Dedifferentiated amniotic fluid mesenchymal stem cell (primary cell): ENCODE results near the gene FOXA1.

Experiments
- DNase-seq: peaks from one replicate; pipeline ENCODE4 v3.0.0-alpha.2; 2016; ENCODE audit errors: extremely low spot score

The FOXA1 gene

DNA sequence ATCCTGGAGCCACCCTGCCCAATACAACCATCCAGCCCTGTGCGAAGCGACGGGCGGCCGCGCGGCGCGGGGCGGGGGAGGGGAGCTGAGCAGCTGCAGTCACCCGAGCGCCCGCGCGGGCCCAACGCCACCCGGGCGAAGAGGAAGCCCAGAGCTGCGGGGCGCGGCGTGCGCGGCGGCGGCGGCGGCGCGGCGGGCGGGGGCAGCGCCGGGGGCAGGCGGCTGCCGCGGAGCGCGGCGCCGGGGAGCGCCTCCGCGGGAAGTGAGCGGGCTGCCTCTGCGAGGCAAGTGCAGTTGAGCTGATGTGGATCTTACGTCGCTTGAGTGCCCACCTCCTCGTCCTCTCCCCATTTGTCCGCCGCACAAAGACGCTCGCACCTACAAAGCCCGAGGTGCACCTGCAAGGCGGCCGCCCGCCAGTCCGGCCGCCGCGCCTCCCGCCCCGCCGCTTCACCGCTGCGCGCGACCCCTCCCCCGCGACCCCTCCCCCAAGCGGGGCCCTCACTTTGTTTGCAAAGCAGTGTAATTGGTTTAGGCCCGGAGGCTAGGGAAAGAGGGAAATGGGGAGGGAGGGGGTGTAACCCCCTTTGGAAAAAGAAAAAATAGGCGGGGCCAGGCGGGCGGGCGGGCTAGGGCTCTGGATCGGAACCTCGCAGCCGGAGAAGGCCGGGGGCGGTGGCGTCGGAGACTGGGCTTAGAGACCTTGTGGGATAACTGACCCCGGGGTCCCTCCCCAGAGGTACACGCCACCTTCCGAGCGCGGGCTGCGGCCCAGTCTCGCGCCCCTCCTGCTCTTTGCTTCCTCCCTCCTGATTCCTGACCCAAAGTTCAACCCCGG is at the start of gene FOXA1, which contains the start of gene TTC6:
Gene FOXA1 (minus strand): TSS at position 279 of the 838 bp plus-strand sequence. CDS start 277 bp downstream, at position 2.
Gene TTC6 (plus strand): TSS at position 659 of the 838 bp plus-strand sequence. CDS start 26,436 bp downstream, outside the sequence.
- no peak for DNase-seq

DNA sequence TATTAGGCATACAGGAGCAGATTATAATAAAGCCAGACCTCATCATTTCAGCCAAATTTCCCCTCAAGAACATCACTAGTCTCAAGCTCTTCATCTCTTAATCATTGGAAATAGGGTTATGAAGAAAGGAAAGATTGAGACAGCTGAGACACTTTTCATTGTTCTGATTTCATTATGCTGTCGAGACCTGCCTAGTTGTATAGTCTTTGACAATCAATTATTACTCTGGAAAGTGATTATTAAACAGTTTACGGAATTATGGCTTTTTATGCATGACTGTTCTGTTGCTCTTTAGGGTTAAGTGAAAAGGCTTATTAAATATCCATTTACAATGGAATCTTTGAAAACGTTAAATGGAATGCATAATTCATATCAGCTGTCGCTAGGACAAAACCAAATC is 48.7 kb upstream of the FOXA1 start:
- DNase-seq, result no peak

DNA sequence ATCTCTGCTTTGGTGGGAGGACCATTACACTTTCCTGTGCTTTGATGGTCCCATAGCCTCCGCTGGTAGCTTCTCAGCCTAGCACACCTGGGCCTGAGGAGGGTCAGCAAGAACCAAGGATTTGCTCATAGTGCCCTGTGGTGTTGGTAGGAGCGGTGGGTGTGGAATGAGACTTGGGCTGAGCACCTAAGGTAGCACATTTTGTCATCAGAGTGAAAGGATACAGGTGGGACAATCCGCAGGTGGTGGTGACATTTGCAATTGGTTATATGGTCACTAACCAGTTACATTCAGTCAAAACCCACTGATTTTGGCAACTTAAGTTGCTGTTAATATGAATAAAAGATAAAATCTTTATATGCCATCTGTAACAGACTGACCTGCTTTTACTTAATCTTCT is 47.1 kb upstream of the FOXA1 start:
- DNase-seq, result no peak

- DNase-seq, result no peak
These were observed 46.1 kb upstream of the FOXA1 start for GRCh38 chr14:37641117-37641516.

DNA sequence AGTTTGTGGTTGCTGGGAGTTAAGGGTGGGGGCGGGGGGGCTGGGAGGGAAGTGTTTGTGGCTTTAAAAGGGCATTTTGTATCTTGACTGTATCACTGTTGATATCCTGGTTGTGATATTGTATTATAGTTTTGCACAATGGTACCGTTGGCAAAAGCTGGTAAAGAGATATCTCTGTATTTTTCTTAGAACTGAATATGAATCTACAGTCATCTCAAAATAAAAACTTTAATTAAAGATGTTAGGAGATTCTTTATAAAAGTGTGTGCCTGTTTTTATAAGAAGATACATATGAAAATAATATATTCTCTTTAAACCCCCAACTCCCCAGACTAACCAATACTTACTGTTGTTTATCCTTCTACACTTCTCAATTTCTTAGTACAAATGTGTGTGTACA is 43.5 kb upstream of the FOXA1 start:
- no peak for DNase-seq

DNA sequence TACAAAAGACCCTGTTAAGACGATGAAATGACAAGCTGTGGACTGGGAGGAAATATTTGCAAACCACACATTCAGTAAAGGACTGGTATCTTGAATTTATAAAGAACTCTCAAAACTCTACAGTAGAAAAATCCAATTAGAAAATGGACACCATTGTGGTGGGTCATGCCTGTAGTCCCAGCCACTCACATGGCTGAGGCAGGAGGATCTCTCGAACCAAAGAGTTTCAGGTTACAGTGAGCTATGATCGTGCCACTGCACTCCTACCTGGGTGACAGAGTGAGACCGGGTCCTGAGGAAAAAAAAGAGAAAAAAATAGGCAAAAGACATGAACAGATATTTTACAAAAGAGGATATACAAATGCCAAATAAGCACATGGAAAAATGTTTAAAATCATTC is 42.3 kb upstream of the FOXA1 start:
- no peak for DNase-seq

DNA sequence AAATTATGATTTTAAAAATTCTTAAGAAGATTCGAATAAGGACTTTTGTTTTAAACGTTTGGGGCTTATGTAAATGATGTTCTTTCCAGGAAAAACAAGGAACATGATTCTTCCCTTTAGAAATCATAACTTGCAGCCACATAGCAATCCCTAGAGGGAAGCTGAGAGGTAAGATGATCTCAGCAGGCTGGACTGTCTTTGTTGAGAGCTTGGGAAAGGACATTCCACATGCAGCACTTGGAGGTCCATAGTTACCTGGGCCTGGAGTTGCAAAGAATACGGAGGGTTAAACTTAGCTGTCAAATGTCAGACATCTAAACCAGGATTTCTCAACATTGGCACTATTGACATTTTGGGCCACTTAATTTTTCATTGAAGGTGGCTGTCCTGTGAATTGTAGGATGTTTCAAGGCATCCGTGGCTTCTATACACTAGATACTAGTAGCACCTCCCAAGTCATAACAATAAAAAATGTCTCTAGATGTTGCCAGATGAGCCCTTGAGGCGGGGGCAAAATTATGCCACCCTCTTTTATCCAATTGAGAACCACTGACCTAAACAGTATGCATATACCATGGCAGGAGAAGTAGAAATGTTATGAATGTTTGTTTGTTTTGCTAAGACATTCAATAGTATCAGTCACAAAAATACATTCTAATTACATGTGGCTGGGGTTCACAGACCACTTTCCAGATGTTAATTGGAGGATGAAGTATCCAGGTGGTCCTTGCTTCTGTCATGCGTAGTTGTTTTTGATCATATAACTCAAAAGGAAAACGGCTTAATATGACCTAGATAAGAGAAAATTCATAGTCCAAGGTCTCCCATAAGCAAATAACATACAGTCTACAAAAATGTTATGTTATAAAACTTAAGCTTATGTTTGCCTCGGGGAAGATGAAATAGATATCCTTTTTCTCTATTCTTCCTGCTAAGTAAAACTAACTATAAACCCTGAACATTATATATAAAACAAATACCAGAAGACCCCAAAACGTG is 30.8 kb upstream of the FOXA1 start:
- no peak for DNase-seq

GRCh38 chr14:37623971-37624370 is 28.9 kb upstream of the FOXA1 start:
- no peak for DNase-seq

DNA sequence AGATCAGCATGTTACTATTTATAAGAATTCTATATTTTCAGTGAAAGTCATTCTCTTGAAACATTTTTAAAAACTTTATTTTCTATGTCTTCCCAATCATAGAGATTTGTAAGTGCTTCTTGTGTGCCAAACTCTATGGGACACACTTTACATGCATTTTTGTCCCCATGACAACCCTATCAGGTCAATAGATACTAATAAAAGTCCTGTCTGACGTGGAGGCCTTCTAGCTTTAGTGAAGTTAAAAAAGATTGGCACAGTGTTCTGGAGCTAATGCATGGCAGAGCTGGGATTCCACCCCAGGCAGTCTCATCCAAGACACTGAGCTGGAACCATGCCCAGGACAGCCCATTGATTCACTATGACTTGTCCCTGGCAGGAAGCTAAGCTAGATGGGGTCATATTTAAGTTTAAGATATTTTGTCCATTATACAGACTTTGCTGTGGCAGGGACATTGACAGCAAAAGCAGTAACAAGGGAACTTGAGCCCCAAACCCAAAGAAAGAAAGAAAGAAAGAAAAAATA is 28.4 kb upstream of the FOXA1 start:
- DNase-seq, result peak; percentile 22

DNA sequence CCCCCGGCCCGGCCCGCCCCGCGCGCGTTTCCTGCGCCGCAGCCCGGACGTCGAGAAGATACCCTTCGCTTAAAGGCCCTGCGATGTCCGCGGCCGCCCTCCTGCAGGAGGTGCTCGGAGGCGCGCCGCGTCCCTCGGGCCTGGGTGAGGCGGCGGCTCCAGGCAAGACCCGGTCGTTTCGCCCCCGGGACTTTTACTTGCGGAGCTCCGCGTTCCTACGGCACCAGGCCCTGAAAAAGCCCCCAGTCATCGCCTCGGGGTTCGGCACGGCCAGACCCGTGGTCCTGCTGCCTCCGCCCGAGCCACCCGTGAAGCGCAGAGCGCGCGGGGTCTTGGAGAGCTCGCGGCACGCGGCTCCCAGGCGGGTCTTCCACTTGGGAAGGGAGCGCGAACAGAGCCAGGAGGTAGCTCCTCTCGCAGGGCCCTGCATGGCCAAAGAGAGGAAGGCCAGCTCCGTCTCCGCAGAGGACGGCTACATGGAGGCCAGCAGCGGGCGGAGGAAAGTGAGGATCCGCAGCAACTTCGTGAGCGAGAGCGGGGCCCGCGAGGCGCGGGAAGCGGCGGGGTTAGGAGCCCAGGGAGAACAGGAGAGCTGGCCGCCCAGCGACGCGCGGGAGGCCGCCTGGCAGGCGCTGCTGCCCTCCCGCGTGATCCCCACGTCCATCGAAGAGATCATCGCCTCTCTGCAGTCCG is 27.3 kb upstream of the FOXA1 start:
- DNase-seq, result no peak

- DNase-seq, result no peak
These were observed 25.8 kb upstream of the FOXA1 start for GRCh38 chr14:37620856-37621255.

DNA sequence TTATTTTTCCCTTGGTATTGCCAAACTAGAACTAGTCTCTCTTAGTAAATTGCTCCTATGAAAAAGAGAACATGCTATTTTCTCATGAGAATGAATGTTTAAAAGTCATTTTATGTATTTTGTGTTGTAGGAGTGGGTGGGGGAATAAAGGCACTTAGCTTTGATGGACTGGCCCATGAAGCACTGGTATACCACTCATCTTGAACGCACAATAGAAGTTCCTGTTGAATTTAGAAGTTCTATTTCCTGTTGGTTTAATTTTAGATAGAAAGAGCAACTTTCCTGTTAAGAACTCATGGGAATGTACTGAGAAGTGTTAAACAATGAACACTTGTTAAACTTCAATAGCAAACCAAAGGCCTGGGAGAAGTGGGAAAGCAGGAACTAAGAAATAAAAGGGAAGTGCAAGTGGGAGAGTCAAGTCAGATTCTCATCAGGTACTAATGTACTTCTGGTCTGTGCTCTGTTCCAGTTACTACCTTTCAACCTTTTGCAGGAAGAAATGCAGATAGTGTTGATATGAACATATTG is 23.5 kb upstream of the FOXA1 start:
- DNase-seq, result no peak

- no peak for DNase-seq
These were observed 22.9 kb upstream of the FOXA1 start for GRCh38 chr14:37617864-37618365.

GRCh38 chr14:37616853-37617252 is 21.8 kb upstream of the FOXA1 start:
- DNase-seq, result no peak

DNA sequence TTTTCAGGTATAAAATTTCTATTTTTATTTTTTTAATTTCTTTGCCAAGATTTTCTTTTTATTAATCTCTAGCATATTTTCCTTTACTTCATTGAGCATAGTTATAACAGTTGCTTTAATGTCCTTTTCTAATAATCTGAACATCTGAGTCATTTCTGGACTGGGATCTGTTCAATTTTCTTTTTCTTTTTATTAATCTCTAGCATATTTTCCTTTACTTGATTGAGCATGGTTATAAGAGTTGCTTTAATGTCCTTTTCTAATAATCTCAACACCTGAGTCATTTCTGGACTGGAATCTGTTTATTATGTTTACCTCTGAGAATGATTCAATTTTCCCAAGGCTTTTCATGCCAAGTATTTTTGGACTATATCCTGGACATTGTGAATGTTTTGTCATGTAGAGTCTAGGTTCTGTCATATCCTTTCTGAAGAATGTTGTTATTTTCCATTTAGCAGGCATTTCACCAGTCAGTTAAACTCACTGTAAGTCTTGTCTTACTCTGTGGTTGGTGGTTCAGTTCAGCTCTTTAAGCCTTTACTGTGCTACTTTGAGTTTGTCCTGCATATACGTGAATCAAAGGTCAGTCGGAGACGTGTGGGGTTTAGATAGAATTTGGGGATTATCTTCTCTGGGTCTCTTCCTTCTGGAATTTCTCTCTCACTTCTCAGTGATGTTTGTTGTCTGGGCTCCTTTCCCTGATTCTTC is 20.7 kb upstream of the FOXA1 start:
- DNase-seq, result no peak

DNA sequence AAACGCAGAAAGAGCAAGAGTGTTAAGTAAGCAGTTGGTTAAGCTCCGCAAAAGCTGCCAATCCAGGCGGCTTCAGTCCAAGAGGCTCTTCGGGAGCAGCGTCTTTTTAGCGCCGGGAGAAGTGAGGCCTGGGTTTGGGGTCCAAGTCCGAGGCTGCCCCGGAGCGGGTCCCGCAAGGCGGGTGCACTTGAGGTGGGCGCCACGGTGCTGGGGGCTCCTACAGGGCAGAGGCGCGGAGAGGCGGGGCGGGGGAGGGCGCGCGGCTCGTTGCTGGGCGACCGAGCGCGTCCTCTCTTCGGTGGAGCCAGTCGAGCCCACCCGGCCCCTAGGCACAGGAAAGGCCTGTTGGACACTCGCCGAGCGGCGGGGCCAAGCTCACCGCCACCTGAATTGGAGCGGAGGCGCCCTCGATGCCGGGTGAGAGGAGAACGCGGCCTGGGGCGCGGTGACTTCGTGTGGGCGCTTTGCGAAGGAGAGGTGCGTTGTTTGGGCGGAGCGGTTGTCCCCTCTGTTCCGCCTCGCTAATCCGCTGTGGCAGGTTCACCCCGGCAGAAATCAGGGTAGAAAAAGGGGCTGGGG is 16.0 kb upstream of the FOXA1 start:
- no peak for DNase-seq

GRCh38 chr14:37608649-37609048 is 13.6 kb upstream of the FOXA1 start:
- DNase-seq, result no peak

DNA sequence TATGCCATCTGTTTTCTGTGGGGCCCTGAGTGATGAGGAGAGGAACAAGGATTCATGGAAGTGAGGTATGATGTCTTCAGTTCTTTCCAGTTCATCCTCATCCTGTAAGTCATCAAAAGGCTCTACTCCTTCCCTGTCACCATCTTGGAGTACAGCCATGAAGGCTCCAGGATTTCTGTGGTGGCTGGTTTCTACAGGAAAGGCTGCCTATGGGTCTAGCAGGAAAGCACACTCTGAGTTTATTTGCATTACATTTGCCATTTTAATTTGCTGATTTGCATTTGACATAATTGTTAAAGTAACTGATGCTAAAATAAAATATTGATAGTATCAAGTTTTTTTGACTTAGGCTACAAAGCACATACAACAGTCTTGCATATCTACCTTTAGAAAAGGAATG is 11.6 kb upstream of the FOXA1 start:
- no peak for DNase-seq

DNA sequence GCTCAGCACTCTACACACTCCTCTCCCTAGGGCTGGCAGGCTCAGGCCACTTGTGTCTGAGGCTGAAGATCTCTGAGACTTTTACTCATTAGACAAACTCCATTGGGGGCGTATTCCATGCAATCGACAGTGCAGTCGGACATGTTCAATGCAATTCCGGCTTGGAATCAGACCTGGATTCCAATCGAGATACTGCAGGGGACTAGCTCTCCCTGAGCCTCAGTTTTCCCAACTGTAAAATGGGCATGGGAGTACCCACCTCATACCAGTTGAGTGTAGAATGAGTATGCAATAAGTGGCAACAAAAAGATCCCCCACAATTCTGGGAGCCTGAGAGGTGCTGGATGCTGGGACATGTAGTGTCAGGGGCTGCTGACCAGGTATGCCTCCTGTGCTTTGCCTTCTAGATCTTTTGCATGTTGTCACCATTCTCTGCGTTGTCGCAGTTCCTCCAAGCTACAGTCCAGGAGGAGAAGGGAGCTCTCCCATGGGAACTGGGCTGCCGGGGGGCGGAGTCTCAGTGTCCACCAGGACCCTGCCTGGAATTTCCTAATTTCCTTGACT is 8.7 kb upstream of the FOXA1 start:
- no peak for DNase-seq
